IPS-18c (cell line): ENCODE measurements around the gene CTBP2.
A peak's percentile ranks its signal among the peaks of the same experiment; 100 is the strongest.
"Not testable (repeated sequence)": the region's sequence is repeated elsewhere in the genome, so short reads cannot be mapped to it uniquely, and the experiment has no call there.

Experiments
- H3K4me3 ChIP-seq: 2 replicates; pipeline ENCODE4 v1.7.0; 2013; ENCODE audit warnings: low read depth, mild to moderate bottlenecking, low read length, moderate library complexity; ENCODE audit not compliant: insufficient read depth
- H3K9me3 ChIP-seq: one replicate; pipeline ENCODE4 v1.6.1; 2013; ENCODE audit warnings: mild to moderate bottlenecking, low read length, moderate library complexity; ENCODE audit not compliant: control insufficient read depth, insufficient read depth

CTBP2 gene

GRCh38 chr10:125163803-125164202, 3.4 kb upstream of the CTBP2 start:
- Histone ChIP-seq H3K4me3 (no peak overlapping the region), H3K9me3 (no peaks in the 10 kb centered on the region)

GRCh38 chr10:125163312-125163711, 2.9 kb upstream of the CTBP2 start:
- H3K4me3 ChIP-seq, H3K9me3 ChIP-seq: not testable (repeated sequence)

- H3K9me3 ChIP-seq: no peaks in the 10 kb centered on the region
- H3K4me3 ChIP-seq: peak overlapping the region; percentile 75
These were observed 2.0 kb upstream of the CTBP2 start for GRCh38 chr10:125162120-125162931.

GRCh38 chr10:125161707-125162119, 1.4 kb upstream of the CTBP2 start:
- Histone ChIP-seq H3K4me3 (peak overlapping the region; percentile 75), H3K9me3 (no peaks in the 10 kb centered on the region)

GRCh38 chr10:125160856-125161706, 718 bp upstream of the CTBP2 start:
- H3K4me3 ChIP-seq: peak overlapping the region; percentile 75
- H3K9me3 ChIP-seq: no peaks in the 10 kb centered on the region

GRCh38 chr10:125159486-125159931, 854 bp downstream of the CTBP2 start:
- H3K9me3 ChIP-seq: no peaks in the 10 kb centered on the region
- H3K4me3 ChIP-seq: peak overlapping the region; percentile 69

- H3K9me3 ChIP-seq: no peaks in the 10 kb centered on the region
- H3K4me3 ChIP-seq: peak overlapping the region; percentile 74
These were observed 1.5 kb downstream of the CTBP2 start for GRCh38 chr10:125158601-125159485.

GRCh38 chr10:125158275-125158600, 2.1 kb downstream of the CTBP2 start:
- H3K9me3 ChIP-seq: no peaks in the 10 kb centered on the region
- H3K4me3 ChIP-seq: peak overlapping the region; percentile 74

- Histone ChIP-seq H3K4me3 (peak overlapping the region; percentile 74), H3K9me3 (no peaks in the 10 kb centered on the region)
These were observed 2.9 kb downstream of the CTBP2 start for GRCh38 chr10:125157505-125157904.

- H3K4me3 ChIP-seq: peak overlapping the region; percentile 74
- no peaks in the 10 kb centered on the region for H3K9me3 ChIP-seq
These were observed 3.5 kb downstream of the CTBP2 start for GRCh38 chr10:125156739-125157480.

- H3K4me3 ChIP-seq: peak overlapping the region; percentile 38; the same call in 1 of the 2 replicates
- H3K9me3 ChIP-seq: no peaks in the 10 kb centered on the region
These were observed 4.2 kb downstream of the CTBP2 start for GRCh38 chr10:125156196-125156595.

GRCh38 chr10:125155101-125155500, 5.3 kb downstream of the CTBP2 start:
- no peaks in the 10 kb centered on the region for H3K9me3 ChIP-seq

GRCh38 chr10:125154529-125154928, 5.8 kb downstream of the CTBP2 start:
- H3K4me3 ChIP-seq: peak overlapping the region; percentile 29; the same call in 1 of the 2 replicates
- H3K9me3 ChIP-seq: no peaks in the 10 kb centered on the region

More at GRCh38 chr10:125155101-125155500, 5.3 kb downstream of the CTBP2 start:
- peak overlapping the region; percentile 29 for H3K4me3 ChIP-seq

- H3K9me3 ChIP-seq: no peaks in the 10 kb centered on the region
- no peak overlapping the region; the same call in 1 of the 2 replicates for H3K4me3 ChIP-seq
These were observed 6.5 kb downstream of the CTBP2 start for GRCh38 chr10:125153703-125154490.

- H3K4me3 ChIP-seq: peak overlapping the region; percentile 49; the same call in 1 of the 2 replicates
- no peaks in the 10 kb centered on the region for H3K9me3 ChIP-seq
These were observed 7.7 kb downstream of the CTBP2 start for GRCh38 chr10:125152450-125153368.
